ENCODE data around the gene DICER1. TPM values are rescaled to one million over a fixed set of nuclear protein-coding genes. Genes with fewer than 3 reads are reported as not detected.

DICER1 gene
- total RNA-seq, 4 donors from 2014 or later: 64.3 to 125 (median 78.0) TPM

GRCh38 chr14:95121911-95122620 lies 35.3 kb downstream of the DICER1 start:
- Histone ChIP-seq H3K27me3 (no peaks in the 10 kb centered on the region), H3K4me1 (no peaks in the 10 kb centered on the region), H3K36me3 (peaks cover 0 to 35% (median 0%) of the 10 kb centered on the region in 3 donors), H3K4me3 (no peak overlapping the region), H3K9me3 (no peaks in the 10 kb centered on the region), H3K27ac (no peak overlapping the region)
- no peak for DNase-seq
- no peak for TF ChIP-seq POLR2A (IDR thresholded peaks at IDR 0.05)
- TF ChIP-seq, protein P1, sequence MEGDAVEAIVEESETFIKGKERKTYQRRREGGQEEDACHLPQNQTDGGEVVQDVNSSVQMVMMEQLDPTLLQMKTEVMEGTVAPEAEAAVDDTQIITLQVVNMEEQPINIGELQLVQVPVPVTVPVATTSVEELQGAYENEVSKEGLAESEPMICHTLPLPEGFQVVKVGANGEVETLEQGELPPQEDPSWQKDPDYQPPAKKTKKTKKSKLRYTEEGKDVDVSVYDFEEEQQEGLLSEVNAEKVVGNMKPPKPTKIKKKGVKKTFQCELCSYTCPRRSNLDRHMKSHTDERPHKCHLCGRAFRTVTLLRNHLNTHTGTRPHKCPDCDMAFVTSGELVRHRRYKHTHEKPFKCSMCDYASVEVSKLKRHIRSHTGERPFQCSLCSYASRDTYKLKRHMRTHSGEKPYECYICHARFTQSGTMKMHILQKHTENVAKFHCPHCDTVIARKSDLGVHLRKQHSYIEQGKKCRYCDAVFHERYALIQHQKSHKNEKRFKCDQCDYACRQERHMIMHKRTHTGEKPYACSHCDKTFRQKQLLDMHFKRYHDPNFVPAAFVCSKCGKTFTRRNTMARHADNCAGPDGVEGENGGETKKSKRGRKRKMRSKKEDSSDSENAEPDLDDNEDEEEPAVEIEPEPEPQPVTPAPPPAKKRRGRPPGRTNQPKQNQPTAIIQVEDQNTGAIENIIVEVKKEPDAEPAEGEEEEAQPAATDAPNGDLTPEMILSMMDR (IDR thresholded peaks at IDR 0.05): no peak

GRCh38 chr14:95119336-95119735 lies 38.0 kb downstream of the DICER1 start:
- no peak overlapping the region for H3K27ac ChIP-seq
- H3K4me3 ChIP-seq: no peak overlapping the region

GRCh38 chr14:95117937-95118721 lies 39.2 kb downstream of the DICER1 start:
- H3K4me3 ChIP-seq: no peak overlapping the region
- no peaks in the 10 kb centered on the region for H3K4me1 ChIP-seq
- peaks cover 0 to 37% (median 0%) of the 10 kb centered on the region in 3 donors for H3K36me3 ChIP-seq
- no peak overlapping the region for H3K27ac ChIP-seq
- TF ChIP-seq POLR2A (IDR thresholded peaks at IDR 0.05): no peak
- TF ChIP-seq, protein P1 (IDR thresholded peaks at IDR 0.05): no peak
- DNase-seq: no peak
- no peaks in the 10 kb centered on the region for H3K9me3 ChIP-seq
- H3K27me3 ChIP-seq: no peaks in the 10 kb centered on the region

More at GRCh38 chr14:95119336-95119735, 38.0 kb downstream of the DICER1 start:
- no peak for DNase-seq
- Histone ChIP-seq H3K36me3 (peaks cover 0 to 45% (median 0%) of the 10 kb centered on the region in 3 donors), H3K9me3 (no peaks in the 10 kb centered on the region), H3K4me1 (no peaks in the 10 kb centered on the region), H3K27me3 (no peaks in the 10 kb centered on the region)
- no peak for TF ChIP-seq POLR2A (IDR thresholded peaks at IDR 0.05)
- TF ChIP-seq, protein P1 (IDR thresholded peaks at IDR 0.05): no peak

DNA sequence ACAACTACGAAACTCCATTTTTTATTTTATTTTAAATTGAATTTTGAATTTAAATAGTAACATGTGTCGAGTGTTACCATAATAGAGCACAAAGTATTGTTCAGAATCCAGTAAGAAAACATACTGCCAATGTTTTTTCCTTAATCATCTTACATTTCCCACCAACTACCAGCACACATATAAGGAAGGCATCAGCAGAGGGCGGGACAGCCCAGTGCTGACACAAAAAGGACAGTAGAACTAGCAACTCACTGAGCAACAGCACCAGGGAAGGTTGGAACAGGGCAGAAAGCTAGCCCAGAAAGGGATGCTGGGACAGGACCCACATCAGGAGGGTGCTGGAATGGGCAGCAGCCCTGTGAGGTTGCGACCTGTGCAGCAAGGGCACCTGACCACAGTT lies 43.9 kb downstream of the DICER1 start:
- DNase-seq: no peak
- Histone ChIP-seq H3K27ac (no peak overlapping the region), H3K27me3 (no peaks in the 10 kb centered on the region), H3K9me3 (no peaks in the 10 kb centered on the region), H3K4me3 (no peak overlapping the region), H3K36me3 (peaks cover 0 to 74% (median 0%) of the 10 kb centered on the region in 3 donors), H3K4me1 (no peaks in the 10 kb centered on the region)
- TF ChIP-seq, protein P1 (IDR thresholded peaks at IDR 0.05): no peak
- TF ChIP-seq POLR2A (IDR thresholded peaks at IDR 0.05): no peak

- H3K9me3 ChIP-seq: no peaks in the 10 kb centered on the region
- no peaks in the 10 kb centered on the region for H3K27me3 ChIP-seq
- peaks cover 0 to 81% (median 0%) of the 10 kb centered on the region in 3 donors for H3K36me3 ChIP-seq
- no peaks in the 10 kb centered on the region for H3K4me1 ChIP-seq
- H3K4me3 ChIP-seq: no peak overlapping the region
- no peak for TF ChIP-seq POLR2A (IDR thresholded peaks at IDR 0.05)
- TF ChIP-seq, protein P1 (IDR thresholded peaks at IDR 0.05): no peak
- DNase-seq: no peak
- H3K27ac ChIP-seq: no peak overlapping the region
Observed at GRCh38 chr14:95111507-95112164, 45.7 kb downstream of the DICER1 start.

Data from Peyer's patch (tissue), 4 donors.